Activated naive CD4-positive, alpha-beta T cell treated with anti-CD3 and anti-CD28 coated beads, Interleukin-2, amount 50 U/mL, for 24 hours (primary cell): ENCODE results near the gene CXorf58.
"Not testable (repeated sequence)": the region's sequence is repeated elsewhere in the genome, so short reads cannot be mapped to it uniquely, and the experiment has no call there.

Source experiments
- H3K27ac Mint-ChIP-seq: one replicate; pipeline ENCODE4 v1.8.0; 2021; ENCODE audit warnings: mild to moderate bottlenecking, mixed read lengths
- H3K27me3 Mint-ChIP-seq: one replicate; pipeline ENCODE4 v1.8.0; 2021; ENCODE audit warnings: mixed read lengths
- H3K36me3 Mint-ChIP-seq: one replicate; pipeline ENCODE4 v1.8.0; 2021; ENCODE audit warnings: mixed read lengths
- H3K4me1 Mint-ChIP-seq: one replicate; pipeline ENCODE4 v1.8.0; 2021; ENCODE audit warnings: mixed read lengths
- H3K4me3 Mint-ChIP-seq: one replicate; pipeline ENCODE4 v1.8.0; 2021; ENCODE audit warnings: mild to moderate bottlenecking, mixed read lengths
- H3K9me3 Mint-ChIP-seq: one replicate; pipeline ENCODE4 v1.8.0; 2021; ENCODE audit warnings: mixed read lengths

CXorf58 gene

GRCh38 chrX:23965630-23966029 is 57.8 kb downstream of the CXorf58 start:
- H3K4me1 Mint-ChIP-seq, H3K27ac Mint-ChIP-seq, H3K36me3 Mint-ChIP-seq, H3K9me3 Mint-ChIP-seq, H3K4me3 Mint-ChIP-seq, H3K27me3 Mint-ChIP-seq: not testable (repeated sequence)

DNA sequence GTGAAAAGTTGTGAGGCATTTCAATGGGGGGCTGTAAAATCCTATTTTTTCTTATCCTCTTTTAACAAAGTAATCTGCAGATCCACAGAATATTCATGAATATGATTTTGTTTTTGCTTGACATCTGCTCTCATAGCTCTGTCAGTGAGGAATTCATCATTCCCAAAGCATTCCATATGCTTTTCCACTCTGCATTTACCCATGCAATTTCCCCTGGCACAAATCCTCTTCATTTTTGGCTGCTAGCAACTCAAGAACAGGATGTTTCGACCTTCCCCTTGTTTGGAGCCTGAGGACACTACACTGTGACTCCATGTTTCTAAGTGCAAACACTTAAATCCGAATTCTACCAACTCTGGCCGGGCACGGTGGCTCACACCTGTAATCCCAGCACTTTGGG is 70.7 kb downstream of the CXorf58 start:
- H3K4me1 Mint-ChIP-seq, result peaks cover 4% of the 10 kb centered on the region
- no peaks in the 10 kb centered on the region for H3K9me3 Mint-ChIP-seq
- peaks cover 3% of the 10 kb centered on the region for H3K36me3 Mint-ChIP-seq
- H3K27ac Mint-ChIP-seq, result no peak overlapping the region
- no peak overlapping the region for H3K4me3 Mint-ChIP-seq
- H3K27me3 Mint-ChIP-seq, result no peaks in the 10 kb centered on the region

- Mint-ChIP-seq H3K4me3 (no peak overlapping the region), H3K4me1 (peaks cover 4% of the 10 kb centered on the region), H3K36me3 (peaks cover 3% of the 10 kb centered on the region), H3K27me3 (no peaks in the 10 kb centered on the region), H3K27ac (no peak overlapping the region), H3K9me3 (no peaks in the 10 kb centered on the region)
Observed at GRCh38 chrX:23980011-23980441, 72.2 kb downstream of the CXorf58 start.

DNA sequence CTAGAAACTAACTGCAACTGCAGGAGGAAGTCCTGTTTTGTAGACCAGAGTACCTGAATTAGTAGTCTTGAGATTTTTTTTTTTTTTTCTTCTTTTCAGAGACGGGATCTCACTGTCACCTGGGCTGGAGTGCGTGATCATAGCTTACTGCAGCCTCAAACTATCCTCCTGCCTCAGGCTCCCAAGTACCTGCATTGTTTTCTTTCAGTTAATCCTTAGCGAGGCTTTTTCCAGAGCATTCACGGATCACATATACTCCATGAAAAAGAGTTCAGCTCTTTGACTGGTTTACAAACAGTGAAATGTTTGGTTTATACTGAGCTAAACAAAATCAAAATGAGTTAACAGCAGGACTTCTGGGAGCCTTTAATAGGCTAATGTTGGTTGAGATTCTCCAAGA is 73.4 kb downstream of the CXorf58 start:
- peaks cover 7% of the 10 kb centered on the region for H3K4me1 Mint-ChIP-seq
- H3K36me3 Mint-ChIP-seq, result peaks cover 3% of the 10 kb centered on the region
- H3K27ac Mint-ChIP-seq, result no peak overlapping the region
- no peaks in the 10 kb centered on the region for H3K9me3 Mint-ChIP-seq
- no peaks in the 10 kb centered on the region for H3K27me3 Mint-ChIP-seq
- H3K4me3 Mint-ChIP-seq, result no peak overlapping the region

- H3K27ac Mint-ChIP-seq, result no peak overlapping the region
- no peaks in the 10 kb centered on the region for H3K27me3 Mint-ChIP-seq
- H3K9me3 Mint-ChIP-seq, result no peaks in the 10 kb centered on the region
- H3K4me1 Mint-ChIP-seq, result peaks cover 12% of the 10 kb centered on the region
- H3K36me3 Mint-ChIP-seq, result peaks cover 4% of the 10 kb centered on the region
- H3K4me3 Mint-ChIP-seq, result no peak overlapping the region
Observed at GRCh38 chrX:23981711-23982110, 73.9 kb downstream of the CXorf58 start.

GRCh38 chrX:23982891-23983290 is 75.1 kb downstream of the CXorf58 start:
- Mint-ChIP-seq H3K4me3 (no peak overlapping the region), H3K27ac (no peak overlapping the region), H3K4me1 (peaks cover 14% of the 10 kb centered on the region), H3K27me3 (no peaks in the 10 kb centered on the region), H3K36me3 (peaks cover 4% of the 10 kb centered on the region), H3K9me3 (no peaks in the 10 kb centered on the region)
